ENCODE measurements around the gene NAT14.

Gene NAT14

GRCh38 chr19:55497763-55498162, 12.8 kb downstream of the NAT14 start:
- H3F3A ChIP-seq (ENCODE audit: insufficient read depth, low read length), result no peaks in the 10 kb centered on the region
- peaks cover 96% of the 10 kb centered on the region for H3K27me3 ChIP-seq (replicated peaks; ENCODE audit: insufficient read depth, low read length)
- no peak overlapping the region for H3K4me2 ChIP-seq (ENCODE audit: low read depth, low read length)
- H4K20me1 ChIP-seq (ENCODE audit: insufficient read depth, low read length), result no peaks in the 10 kb centered on the region
- 0 out of 2 replicates have a peak, but pooled peaks cover 5% of the 10 kb centered on the region for H3K4me1 ChIP-seq (ENCODE audit: low read length)
- H3K79me2 ChIP-seq (ENCODE audit: low read length), result no peaks in the 10 kb centered on the region
- no peak overlapping the region for H3K4me3 ChIP-seq (ENCODE audit: low read length)
- DNase-seq, result no peak
- no peaks in the 10 kb centered on the region for H3K9me2 ChIP-seq (replicated peaks; ENCODE audit: insufficient read depth, low read length)
- no peak overlapping the region for H2AFZ ChIP-seq (ENCODE audit: low read length)
- H3K9ac ChIP-seq (ENCODE audit: low read length), result no peak overlapping the region
- no peaks in the 10 kb centered on the region for H3K9me3 ChIP-seq (replicated peaks; ENCODE audit: insufficient read depth, low read length)
- TF ChIP-seq EZH2phosphoT487 (IDR thresholded peaks at IDR 0.05; ENCODE audit: low read length) (no peak), EZH2 (optimal IDR thresholded peaks at IDR 0.05; ENCODE audit: low read depth, low read length) (no peak)
- TF ChIP-seq, protein P1, sequence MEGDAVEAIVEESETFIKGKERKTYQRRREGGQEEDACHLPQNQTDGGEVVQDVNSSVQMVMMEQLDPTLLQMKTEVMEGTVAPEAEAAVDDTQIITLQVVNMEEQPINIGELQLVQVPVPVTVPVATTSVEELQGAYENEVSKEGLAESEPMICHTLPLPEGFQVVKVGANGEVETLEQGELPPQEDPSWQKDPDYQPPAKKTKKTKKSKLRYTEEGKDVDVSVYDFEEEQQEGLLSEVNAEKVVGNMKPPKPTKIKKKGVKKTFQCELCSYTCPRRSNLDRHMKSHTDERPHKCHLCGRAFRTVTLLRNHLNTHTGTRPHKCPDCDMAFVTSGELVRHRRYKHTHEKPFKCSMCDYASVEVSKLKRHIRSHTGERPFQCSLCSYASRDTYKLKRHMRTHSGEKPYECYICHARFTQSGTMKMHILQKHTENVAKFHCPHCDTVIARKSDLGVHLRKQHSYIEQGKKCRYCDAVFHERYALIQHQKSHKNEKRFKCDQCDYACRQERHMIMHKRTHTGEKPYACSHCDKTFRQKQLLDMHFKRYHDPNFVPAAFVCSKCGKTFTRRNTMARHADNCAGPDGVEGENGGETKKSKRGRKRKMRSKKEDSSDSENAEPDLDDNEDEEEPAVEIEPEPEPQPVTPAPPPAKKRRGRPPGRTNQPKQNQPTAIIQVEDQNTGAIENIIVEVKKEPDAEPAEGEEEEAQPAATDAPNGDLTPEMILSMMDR (IDR thresholded peaks at IDR 0.05; ENCODE audit: low read length), result no peak
- no peak overlapping the region for H3K27ac ChIP-seq (ENCODE audit: low read length)
- no peaks in the 10 kb centered on the region for H3K36me3 ChIP-seq (replicated peaks; ENCODE audit: insufficient read depth, low read length)

DNA sequence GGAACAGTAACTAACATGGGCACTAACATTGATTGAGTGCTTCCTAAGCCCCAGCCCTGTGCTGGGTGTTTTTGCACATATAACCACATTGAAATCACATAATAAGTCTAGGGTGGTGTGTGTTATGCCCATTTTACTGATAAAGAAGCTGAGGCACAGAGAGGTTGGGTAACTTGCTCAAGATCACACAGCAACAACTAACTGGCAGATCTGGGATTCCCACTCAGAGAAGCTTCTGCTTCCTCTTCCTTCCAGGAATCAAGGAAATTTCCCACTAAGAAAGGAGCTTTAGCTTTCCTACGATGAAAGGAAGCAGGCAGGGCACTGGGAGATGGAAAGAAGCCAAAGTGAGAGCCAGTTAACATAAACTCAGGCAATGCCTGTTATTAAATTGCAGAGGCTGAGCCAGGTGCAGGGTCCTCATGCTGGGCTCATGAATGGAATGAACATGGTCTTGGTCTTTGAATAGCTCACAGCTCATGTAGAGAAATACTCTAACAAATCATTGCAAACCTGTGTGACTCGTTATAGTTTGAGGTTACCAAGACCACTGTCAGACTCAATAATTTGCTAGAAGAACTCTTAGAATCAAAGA, 13.4 kb downstream of the NAT14 start:
- H3K4me2 ChIP-seq (ENCODE audit: low read depth, low read length), result no peak overlapping the region
- no peak overlapping the region for H2AFZ ChIP-seq (ENCODE audit: low read length)
- TF ChIP-seq, protein P1 (IDR thresholded peaks at IDR 0.05; ENCODE audit: low read length), result no peak
- TF ChIP-seq EZH2phosphoT487 (IDR thresholded peaks at IDR 0.05; ENCODE audit: low read length), result no peak
- TF ChIP-seq EZH2 (optimal IDR thresholded peaks at IDR 0.05; ENCODE audit: low read depth, low read length), result no peak
- H3K9ac ChIP-seq (ENCODE audit: low read length), result no peak overlapping the region
- no peaks in the 10 kb centered on the region for H3F3A ChIP-seq (ENCODE audit: insufficient read depth, low read length)
- peaks cover 94% of the 10 kb centered on the region for H3K27me3 ChIP-seq (replicated peaks; ENCODE audit: insufficient read depth, low read length)
- no peak overlapping the region for H3K4me3 ChIP-seq (ENCODE audit: low read length)
- H3K4me1 ChIP-seq (ENCODE audit: low read length), result peaks cover 6% of the 10 kb centered on the region; the same call in 1 of the 2 replicates
- no peak overlapping the region for H3K27ac ChIP-seq (ENCODE audit: low read length)
- H3K79me2 ChIP-seq (ENCODE audit: low read length), result no peaks in the 10 kb centered on the region
- H4K20me1 ChIP-seq (ENCODE audit: insufficient read depth, low read length), result no peaks in the 10 kb centered on the region
- H3K9me2 ChIP-seq (replicated peaks; ENCODE audit: insufficient read depth, low read length), result no peaks in the 10 kb centered on the region
- H3K9me3 ChIP-seq (replicated peaks; ENCODE audit: insufficient read depth, low read length), result no peaks in the 10 kb centered on the region
- no peaks in the 10 kb centered on the region for H3K36me3 ChIP-seq (replicated peaks; ENCODE audit: insufficient read depth, low read length)
- no peak for DNase-seq

GRCh38 chr19:55500368-55500952, 15.5 kb downstream of the NAT14 start:
- Histone ChIP-seq H4K20me1 (ENCODE audit: insufficient read depth, low read length) (no peaks in the 10 kb centered on the region), H3K4me1 (ENCODE audit: low read length) (peaks cover 9% of the 10 kb centered on the region; the same call in 1 of the 2 replicates), H3K36me3 (replicated peaks; ENCODE audit: insufficient read depth, low read length) (no peaks in the 10 kb centered on the region), H3K9me2 (replicated peaks; ENCODE audit: insufficient read depth, low read length) (no peaks in the 10 kb centered on the region), H3K79me2 (ENCODE audit: low read length) (no peaks in the 10 kb centered on the region), H3K4me2 (ENCODE audit: low read depth, low read length) (no peak overlapping the region), H3K9ac (ENCODE audit: low read length) (no peak overlapping the region), H3K27ac (ENCODE audit: low read length) (no peak overlapping the region), H3K27me3 (replicated peaks; ENCODE audit: insufficient read depth, low read length) (peaks cover 86% of the 10 kb centered on the region), H3K9me3 (replicated peaks; ENCODE audit: insufficient read depth, low read length) (no peaks in the 10 kb centered on the region), H3F3A (ENCODE audit: insufficient read depth, low read length) (no peaks in the 10 kb centered on the region), H2AFZ (ENCODE audit: low read length) (no peak overlapping the region), H3K4me3 (ENCODE audit: low read length) (no peak overlapping the region)
- TF ChIP-seq EZH2 (optimal IDR thresholded peaks at IDR 0.05; ENCODE audit: low read depth, low read length) (no peak), EZH2phosphoT487 (IDR thresholded peaks at IDR 0.05; ENCODE audit: low read length) (no peak)
- TF ChIP-seq, protein P1 (IDR thresholded peaks at IDR 0.05; ENCODE audit: low read length), result no peak
- no peak for DNase-seq

All from MM.1S (cell line).